ENCODE results near the gene COL5A3. TPM values are rescaled to one million over a fixed set of nuclear protein-coding genes. Genes with fewer than 3 reads are reported as not detected.

Gene COL5A3
- total RNA-seq, 1 experiment from 2014 or later: 0.18 TPM

- BruUV-seq (replicated peaks): no TSS peak
- Histone ChIP-seq H3K4me3 (ENCODE audit: low read depth in 2 of 2, low read length in 2 of 2) (no peak overlapping the region), H3K4me1 (ENCODE audit: control insufficient read depth, insufficient read depth, low read length) (no peaks in the 10 kb centered on the region), H3K9me3 (ENCODE audit: control insufficient read depth, insufficient read depth, low read depth, low read length) (no peaks in the 10 kb centered on the region), H3K27ac (ENCODE audit: low read length) (no peak overlapping the region), H3K36me3 (ENCODE audit: control insufficient read depth, insufficient read depth, low read length) (no peaks in the 10 kb centered on the region), H3K27me3 (ENCODE audit: control insufficient read depth, insufficient read depth, low read length) (peaks cover 6% of the 10 kb centered on the region; the same call in 1 of the 2 replicates)
- intact Hi-C loops (cut with micrococcal nuclease; ENCODE audit: unreplicated experiment): no loop called here
- DNase-seq (ENCODE audit: low read depth, low spot score) (no peak), ATAC-seq (no peak)
- CTCF ChIA-PET: no interaction called here
- in situ Hi-C loops (cut with HindIII; ENCODE audit: low pct_unique_long_range_greater_than_20kb, low sequenced_read_pairs): no loop called here
- POLR2A ChIA-PET: no interaction called here
- TF ChIP-seq TCF7L2 (IDR thresholded peaks at IDR 0.05; ENCODE audit: low read depth, low read length): no peak
- TF ChIP-seq REST (IDR thresholded peaks at IDR 0.05; ENCODE audit: insufficient read depth in 1 of 2, low read depth in 2 of 2, low read length in 1 of 2): no peak
- no peak for TF ChIP-seq CTCF (IDR thresholded peaks at IDR 0.05)
- no peak for TF ChIP-seq SIN3A (IDR thresholded peaks at IDR 0.05; ENCODE audit: borderline replicate concordance, insufficient read depth, low read depth, low read length)
- TF ChIP-seq POLR2AphosphoS5 (IDR thresholded peaks at IDR 0.05; ENCODE audit: low read depth, low read length): no peak
Observed at GRCh38 chr19:10006752-10007323, 3.5 kb downstream of the COL5A3 start.

GRCh38 chr19:10006335-10006708 is 4.0 kb downstream of the COL5A3 start:
- BruUV-seq (replicated peaks): no TSS peak
- peaks cover 6% of the 10 kb centered on the region; the same call in 1 of the 2 replicates for H3K27me3 ChIP-seq (ENCODE audit: control insufficient read depth, insufficient read depth, low read length)

More at GRCh38 chr19:10006335-10006708, 4.0 kb downstream of the COL5A3 start:
- ChIA-PET CTCF (no interaction called here), POLR2A (no interaction called here)
- in situ Hi-C loops (cut with HindIII; ENCODE audit: low pct_unique_long_range_greater_than_20kb, low sequenced_read_pairs): no loop called here
- TF ChIP-seq REST (IDR thresholded peaks at IDR 0.05; ENCODE audit: insufficient read depth in 1 of 2, low read depth in 2 of 2, low read length in 1 of 2): no peak
- TF ChIP-seq POLR2AphosphoS5 (IDR thresholded peaks at IDR 0.05; ENCODE audit: low read depth, low read length): no peak
- TF ChIP-seq TCF7L2 (IDR thresholded peaks at IDR 0.05; ENCODE audit: low read depth, low read length): no peak
- TF ChIP-seq CTCF (IDR thresholded peaks at IDR 0.05): no peak
- TF ChIP-seq SIN3A (IDR thresholded peaks at IDR 0.05; ENCODE audit: borderline replicate concordance, insufficient read depth, low read depth, low read length): no peak
- H3K27ac ChIP-seq (ENCODE audit: low read length): no peak overlapping the region
- intact Hi-C loops (cut with micrococcal nuclease; ENCODE audit: unreplicated experiment): no loop called here
- H3K36me3 ChIP-seq (ENCODE audit: control insufficient read depth, insufficient read depth, low read length): no peaks in the 10 kb centered on the region
- no peaks in the 10 kb centered on the region for H3K9me3 ChIP-seq (ENCODE audit: control insufficient read depth, insufficient read depth, low read depth, low read length)
- no peak overlapping the region for H3K4me3 ChIP-seq (ENCODE audit: low read depth in 2 of 2, low read length in 2 of 2)
- DNase-seq (ENCODE audit: low read depth, low spot score) (no peak), ATAC-seq (no peak)
- H3K4me1 ChIP-seq (ENCODE audit: control insufficient read depth, insufficient read depth, low read length): no peaks in the 10 kb centered on the region

All from Panc1 (cell line).